KG1 (cell line): Measurements from ENCODE around the gene ALK.

ENCODE experiments used
- DNase-seq: peaks from one replicate; lab custom pipeline; 2025; lab: John Stamatoyannopoulos, UW

The ALK gene

DNA sequence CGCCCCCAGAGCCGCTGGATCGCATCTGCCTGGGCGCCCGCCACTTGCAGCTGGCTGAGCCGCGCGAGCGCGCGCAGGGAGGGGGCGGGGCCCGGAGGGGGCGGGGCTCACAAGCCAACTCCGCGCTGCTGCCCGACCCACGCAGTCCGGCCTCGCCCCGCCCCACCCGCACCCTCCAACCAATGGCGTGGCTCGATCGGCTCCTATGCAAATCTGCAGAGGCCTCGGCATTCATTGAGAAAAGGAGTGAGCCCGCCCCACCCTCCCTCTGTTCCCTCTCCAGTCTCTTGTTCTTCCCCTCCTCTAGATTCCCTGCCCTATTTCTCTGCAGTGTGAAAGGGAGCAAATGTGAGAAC lies at the start of gene ALK:
Gene ALK, minus strand, starts transcription at position 27 of the 356 bp plus-strand sequence. CDS start 927 bp downstream, outside the sequence.
- peak; percentile 36 for DNase-seq

DNA sequence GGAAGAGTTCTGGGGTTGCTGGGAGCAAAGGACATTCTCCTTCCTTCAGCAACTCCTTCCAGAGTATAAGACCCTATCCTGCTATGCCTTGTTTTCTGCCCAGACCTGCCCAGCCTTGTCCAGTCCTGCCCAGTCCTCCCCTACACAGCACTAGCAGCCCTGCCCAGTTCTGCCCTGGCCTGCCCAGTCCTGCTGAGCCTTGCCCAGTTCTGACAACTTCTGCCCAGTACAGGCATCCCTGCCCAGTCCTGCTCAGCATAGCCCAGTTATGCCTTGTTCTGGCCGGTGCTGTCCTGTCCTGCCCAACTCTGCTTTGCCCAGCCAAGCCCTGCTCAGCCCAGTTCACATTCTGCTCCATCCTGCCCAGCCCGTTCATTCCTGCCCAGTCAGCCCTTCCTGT lies 44.9 kb upstream of the ALK start:
- DNase-seq: no peak

DNA sequence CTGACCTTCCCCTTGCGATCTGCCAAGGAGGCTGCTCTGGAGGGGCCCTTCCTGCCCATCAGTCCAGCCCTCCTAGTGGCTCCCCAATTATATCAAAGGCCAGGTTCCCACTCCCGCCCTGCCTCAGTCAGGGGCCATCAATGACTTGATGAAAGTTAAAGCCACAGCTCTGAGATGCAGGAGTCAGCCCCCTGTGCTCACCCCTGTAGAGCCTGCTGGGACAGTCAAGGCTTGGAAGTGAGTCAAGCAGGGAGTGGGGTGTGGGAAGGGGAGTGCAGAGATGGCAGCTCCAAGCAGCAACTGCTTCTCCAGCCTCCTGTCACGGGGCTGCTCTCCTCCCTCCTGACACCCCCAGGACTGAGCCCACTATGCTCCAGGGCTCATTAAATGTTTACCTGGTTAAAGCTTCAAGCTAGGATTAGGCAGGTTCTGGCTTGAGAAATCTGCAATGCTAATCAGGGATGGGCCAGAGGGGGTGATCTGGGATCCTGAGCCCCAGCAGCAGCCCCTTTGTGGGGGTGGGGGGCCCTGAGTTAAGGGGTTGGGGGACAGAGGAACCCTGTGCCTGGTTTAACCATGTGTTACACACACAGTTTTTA lies 42.7 kb upstream of the ALK start:
- DNase-seq: no peak

- DNase-seq: no peak
These were observed 41.5 kb upstream of the ALK start for GRCh38 chr2:29962922-29963321.

GRCh38 chr2:29954316-29954715 lies 32.9 kb upstream of the ALK start:
- no peak for DNase-seq

- DNase-seq: no peak
These were observed 31.6 kb upstream of the ALK start for GRCh38 chr2:29952973-29953372.

- DNase-seq: no peak
These were observed 30.2 kb upstream of the ALK start for GRCh38 chr2:29951576-29951975.

GRCh38 chr2:29950481-29950880 lies 29.1 kb upstream of the ALK start:
- no peak for DNase-seq

DNA sequence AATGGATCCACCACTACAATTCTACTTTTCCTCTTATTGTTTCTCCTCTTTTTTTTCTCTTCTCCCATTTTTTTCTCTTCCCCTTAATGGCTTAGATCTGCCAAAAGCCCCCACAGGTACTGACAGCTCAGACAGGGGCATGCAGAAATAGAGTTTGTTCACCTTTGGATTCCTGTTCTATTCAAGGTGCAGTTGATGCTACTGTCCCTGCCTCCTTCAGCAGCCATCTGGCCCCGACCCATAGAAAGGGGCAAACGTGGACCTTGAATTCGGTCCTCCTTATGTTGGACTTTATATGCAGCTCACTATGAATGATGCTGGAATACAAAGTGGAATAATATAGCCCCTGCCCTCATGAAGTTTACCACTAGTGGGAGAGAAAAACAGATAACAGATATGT lies 27.7 kb upstream of the ALK start:
- DNase-seq: no peak

DNA sequence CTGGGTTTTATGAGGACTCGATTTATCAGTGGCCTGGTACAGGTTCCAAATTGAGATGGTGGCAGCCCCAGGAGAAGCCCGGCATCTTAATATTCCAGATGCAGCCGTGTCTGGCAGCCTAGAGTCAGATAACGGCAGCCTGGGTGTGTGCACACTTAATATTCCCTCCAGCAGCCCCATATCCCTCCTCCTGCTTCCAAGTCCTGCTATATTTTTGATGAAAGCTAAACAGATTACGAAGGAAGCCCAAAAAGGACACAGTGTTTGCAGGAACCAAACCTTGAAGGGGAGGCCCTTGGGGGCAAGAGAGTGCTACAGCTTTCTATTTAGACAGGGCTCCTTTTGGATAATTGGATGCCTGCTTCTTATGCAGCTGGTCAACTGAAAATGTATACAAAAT lies 25.1 kb upstream of the ALK start:
- DNase-seq: no peak

GRCh38 chr2:29942711-29943110 lies 21.3 kb upstream of the ALK start:
- no peak for DNase-seq

GRCh38 chr2:29940706-29941105 lies 19.3 kb upstream of the ALK start:
- DNase-seq: no peak

- no peak for DNase-seq
These were observed 14.6 kb upstream of the ALK start for GRCh38 chr2:29936020-29936419.

- DNase-seq: no peak
These were observed 10.4 kb upstream of the ALK start for GRCh38 chr2:29931818-29932217.

DNA sequence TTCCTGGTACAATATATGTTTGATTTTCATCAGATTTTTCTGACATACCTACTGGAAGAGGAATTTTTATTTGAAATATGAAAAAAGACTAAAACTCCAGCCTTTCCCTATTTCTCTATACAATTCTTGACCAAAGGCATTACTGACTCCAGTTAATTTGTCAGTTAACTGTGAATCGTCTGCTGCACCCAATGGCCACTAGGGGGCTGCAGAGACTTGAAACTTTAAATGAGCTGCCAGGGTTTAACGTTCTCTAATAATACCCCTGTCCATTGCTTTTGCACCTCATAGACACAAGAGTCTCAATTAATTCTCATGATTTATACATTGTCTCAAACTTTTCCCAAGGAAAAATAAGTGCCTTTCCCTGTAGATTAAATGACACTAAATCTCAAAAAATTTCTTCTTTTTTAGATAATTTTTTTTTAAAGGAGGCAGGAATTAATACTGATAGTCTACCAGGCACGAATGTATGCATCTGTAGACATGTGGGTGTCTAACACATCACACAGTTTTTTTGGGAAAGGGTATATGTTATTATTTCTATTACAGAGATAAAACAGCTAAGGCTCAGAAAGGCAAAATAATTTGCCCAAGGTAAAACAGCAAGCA lies 1.8 kb upstream of the ALK start:
- DNase-seq: peak; percentile 32

GRCh38 chr2:29922605-29923004 lies 1.2 kb upstream of the ALK start:
- DNase-seq: no peak

- no peak for DNase-seq
These were observed 491 bp downstream of the ALK start for GRCh38 chr2:29920631-29921559.

DNA sequence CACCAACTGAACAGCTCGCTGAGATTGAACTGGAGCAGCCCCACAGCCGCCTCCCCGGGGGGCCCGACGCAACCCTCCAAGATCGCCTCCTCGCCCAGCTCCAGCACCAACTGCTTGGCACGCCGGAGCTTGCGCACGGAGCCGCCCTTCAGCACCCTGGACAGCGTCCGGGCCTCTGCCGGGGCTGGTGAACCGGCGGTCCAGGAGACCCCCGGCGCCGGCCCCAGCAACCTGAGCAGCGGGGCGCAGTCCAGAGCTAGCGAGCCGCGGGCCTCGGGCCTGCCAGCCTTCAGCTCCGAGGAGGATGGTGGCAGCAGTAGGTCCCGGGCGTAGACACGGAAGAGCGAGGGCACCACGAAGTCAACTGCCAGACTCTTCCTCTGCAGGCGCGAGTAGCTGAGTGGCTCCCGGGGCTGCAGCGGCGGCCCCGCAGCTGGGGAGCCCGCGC lies 1.2 kb downstream of the ALK start:
- peak; percentile 8 for DNase-seq

DNA sequence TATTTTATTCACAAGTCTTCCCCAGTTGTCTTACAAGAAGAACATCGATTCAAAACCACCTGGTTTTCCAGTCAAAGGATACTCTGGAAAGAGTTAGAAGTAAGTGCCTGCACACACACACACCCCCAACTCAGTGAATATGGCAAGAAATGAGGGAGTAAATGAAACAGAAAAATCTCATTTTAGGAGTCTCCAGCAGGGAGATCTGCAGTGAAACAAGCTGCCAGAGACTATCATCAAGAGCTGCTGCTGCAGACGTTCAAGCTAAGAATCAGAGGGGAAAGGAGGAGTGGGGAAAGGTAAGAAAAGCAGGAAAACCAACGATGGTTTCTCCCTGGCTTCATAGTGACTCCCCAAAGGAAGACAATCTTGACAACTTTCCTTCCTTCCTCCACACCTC lies 2.4 kb downstream of the ALK start:
- no peak for DNase-seq

DNA sequence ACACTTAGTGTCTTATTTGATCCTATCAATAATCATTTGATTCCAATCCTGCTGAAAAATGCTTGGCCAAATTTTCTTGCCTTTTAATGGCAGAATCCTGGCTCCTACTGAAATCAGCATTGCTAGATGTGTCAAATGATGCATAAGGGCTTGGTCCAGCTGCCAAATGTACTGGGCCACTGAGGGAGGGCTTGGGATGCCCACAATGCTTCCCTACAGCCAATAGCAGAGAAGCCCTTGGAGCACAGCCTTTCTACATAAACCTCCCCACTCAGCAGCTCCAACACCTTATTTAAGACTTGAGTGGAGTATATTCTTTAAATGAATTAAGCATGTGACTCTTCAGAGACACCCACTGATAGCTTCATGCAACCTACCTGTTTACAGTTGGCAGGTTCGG lies 3.6 kb downstream of the ALK start:
- no peak for DNase-seq

- DNase-seq: no peak
These were observed 4.8 kb downstream of the ALK start for GRCh38 chr2:29916571-29916970.

- DNase-seq: no peak
These were observed 10.4 kb downstream of the ALK start for GRCh38 chr2:29910960-29911359.

DNA sequence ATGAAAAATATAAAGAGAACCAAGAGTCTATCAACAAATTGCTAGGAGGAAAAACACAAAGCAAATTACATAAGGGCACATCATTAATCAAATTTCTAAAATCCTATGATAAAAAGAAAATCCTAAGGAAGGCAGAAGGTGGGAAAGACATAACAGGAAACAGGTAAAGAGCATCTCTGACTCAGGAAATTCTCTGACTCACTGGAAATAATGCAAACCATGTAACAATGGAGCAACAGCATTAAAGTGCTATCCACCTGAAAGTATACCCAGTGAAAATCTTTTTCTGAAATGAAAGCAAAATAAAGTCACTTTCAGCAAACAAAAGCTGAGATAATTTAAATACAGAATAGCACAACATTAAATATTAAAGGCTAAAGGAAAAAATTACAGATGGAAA lies 10.9 kb downstream of the ALK start:
- no peak for DNase-seq
